CD4-positive, alpha-beta T cell treated with Interleukin-12 subunit alpha and Interleukin-12 subunit beta, for 1 hour (primary cell): Measurements from ENCODE around the gene NTM.

Experiments used
- DNase-seq: peaks from one replicate; pipeline ENCODE4 v3.0.0-alpha.2; 2020

The NTM gene

GRCh38 chr11:131808470-131808869, 438.1 kb downstream of the NTM start:
- DNase-seq = no peak

DNA sequence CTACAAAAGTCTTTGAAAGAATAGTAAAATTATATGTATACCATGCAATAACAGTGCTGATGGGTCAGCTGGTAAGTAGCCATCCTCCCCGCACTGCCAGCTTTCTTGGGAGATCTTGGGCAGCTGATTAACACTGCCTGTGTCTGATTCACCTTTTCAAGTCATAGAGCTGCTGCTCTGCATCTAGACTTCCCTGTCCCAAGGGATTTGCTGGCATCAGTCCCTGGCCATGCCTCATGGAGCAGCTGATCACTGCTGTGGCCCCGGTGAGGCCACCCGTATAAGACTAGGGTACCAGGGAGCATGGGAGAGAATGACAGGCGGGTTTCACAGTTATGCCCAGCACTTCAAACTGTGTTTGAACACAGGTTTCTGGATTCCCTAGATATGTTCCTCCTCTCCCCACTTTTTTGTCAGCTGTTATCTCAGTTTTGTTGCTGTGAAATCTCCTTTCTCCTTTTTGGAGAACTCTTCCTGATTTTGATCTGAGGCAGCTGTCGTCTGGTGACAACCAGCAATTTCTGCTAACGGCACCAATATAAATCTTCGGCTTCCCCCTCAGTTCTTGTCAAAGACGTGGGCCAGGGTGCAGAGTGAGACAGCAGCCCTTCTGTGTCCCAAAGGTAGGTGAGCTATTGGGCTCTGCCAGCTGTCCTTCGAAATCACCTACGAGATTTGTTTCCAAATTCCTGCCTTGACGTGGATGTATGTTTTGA, 438.9 kb downstream of the NTM start:
- no peak for DNase-seq

DNA sequence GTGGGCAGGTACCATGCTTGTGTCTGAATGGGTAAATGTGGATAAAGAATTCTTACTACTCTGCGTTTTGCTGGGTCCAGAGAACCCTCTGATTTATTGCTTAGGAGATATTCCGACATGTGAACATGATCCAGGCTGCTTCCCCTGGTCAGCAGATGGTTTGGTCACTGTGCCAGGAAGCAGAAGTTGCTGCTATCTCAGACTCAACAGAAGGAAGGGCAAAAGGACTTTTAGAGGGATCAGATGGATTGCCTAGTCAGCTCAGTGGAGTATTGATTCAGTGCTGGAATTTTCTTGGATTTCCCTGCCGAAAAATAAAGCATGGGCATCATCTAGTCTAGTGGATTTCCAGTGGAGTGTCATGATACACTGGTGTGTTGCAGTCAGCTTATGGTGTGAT, 440.1 kb downstream of the NTM start:
- no peak for DNase-seq

DNA sequence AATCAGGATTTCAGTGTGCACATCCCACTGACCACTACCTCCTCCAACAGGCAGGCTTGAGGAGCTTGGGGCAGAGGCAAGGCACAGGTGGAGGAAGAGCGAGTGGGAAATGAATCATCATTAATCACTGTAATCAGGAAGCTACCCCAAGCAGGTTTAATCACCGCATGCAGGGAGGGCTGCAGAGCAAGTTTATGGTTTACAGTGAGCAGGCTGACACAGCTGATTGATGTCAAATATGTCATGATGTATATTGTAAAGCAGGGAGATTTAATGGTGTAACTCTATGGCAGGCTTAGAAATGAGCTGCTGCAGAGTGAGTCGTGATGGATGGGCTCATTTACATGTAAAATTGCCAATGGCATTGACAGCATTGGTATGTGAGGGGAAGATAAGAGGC, 441.0 kb downstream of the NTM start:
- DNase-seq = no peak

DNA sequence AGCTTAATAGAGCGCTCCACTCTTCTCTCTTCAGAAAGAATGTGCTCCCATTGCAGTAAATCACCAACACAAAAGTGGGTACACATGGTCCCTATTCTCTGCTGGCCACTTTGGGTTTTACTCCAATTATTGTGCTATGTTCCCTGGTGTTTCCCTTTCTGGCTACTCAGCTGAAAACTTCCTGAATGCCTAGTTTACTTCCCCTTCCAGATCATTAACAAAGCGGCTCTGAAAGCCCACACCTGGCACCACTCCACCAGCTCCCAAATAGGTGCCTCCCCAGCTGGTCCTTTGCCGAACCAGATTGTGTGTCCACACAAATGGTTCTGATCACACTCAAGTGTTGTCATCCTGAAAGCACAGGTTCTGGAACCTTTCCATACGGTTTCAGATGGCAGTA, 443.7 kb downstream of the NTM start:
- no peak for DNase-seq

DNA sequence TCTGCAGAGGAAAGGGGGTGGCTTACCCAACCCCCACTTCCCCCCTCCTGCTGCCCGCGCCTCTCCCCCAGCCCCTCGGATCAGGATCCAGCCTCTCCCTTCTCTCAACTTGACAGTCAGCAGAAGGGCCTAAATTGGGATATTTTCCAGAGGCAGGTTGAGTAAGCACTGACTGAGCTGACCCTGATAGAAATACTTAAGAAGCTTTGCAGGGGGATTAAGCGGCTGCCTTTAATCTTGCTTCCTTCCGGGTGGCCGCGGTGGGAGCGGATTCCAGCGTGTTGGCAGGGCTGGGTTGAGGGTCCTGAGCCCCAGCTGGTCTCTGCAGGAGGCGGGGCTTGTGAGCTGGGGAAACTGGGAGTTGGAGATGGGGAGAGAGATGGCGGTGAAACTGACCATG, 445.2 kb downstream of the NTM start:
- DNase-seq = no peak

- DNase-seq = no peak
These were observed 445.6 kb downstream of the NTM start for GRCh38 chr11:131816051-131816450.

GRCh38 chr11:131817687-131818188, 447.3 kb downstream of the NTM start:
- DNase-seq = no peak

GRCh38 chr11:131819865-131820264, 449.4 kb downstream of the NTM start:
- no peak for DNase-seq

- no peak for DNase-seq
These were observed 452.1 kb downstream of the NTM start for GRCh38 chr11:131822506-131822905.

DNA sequence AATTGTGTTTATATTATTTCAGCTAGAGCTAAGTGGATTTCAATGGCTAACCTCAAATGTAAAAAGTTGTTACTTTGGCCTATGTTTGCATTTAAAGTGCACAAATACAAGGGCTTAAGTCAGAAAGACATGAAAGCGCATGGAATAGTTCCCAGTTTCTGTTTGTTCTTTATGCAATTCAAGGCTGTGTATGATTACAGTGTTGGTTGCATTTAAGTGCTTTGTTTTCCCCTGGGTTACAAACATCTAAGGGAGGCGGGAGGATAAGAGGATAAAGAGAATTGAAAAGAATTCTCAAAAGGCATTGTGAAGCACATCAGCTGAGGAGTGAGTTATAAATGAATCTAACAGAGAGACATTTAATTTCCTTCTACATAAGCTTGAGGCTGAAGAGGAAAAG, 453.4 kb downstream of the NTM start:
- DNase-seq = no peak

GRCh38 chr11:131824771-131825170, 454.4 kb downstream of the NTM start:
- no peak for DNase-seq

DNA sequence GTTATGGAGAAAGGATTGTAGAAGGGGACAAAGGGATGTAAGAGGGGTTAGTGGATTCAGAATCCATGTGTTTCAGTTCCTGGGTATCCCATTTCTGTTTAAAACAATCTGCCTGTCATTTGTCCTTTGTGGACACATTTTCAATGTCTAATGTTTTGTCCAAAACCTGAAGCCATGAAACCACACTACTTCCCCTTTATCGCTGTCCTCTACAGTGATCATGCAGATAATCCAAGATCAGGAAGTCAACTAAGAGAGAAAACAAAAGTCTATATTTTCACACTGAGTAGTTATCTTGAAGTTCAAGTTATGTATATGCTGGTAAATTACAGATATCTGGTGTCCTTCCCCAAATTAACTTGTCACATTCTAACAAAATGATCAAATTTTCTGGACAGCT, 457.0 kb downstream of the NTM start:
- DNase-seq = no peak

GRCh38 chr11:131829725-131830124, 459.3 kb downstream of the NTM start:
- DNase-seq = no peak

DNA sequence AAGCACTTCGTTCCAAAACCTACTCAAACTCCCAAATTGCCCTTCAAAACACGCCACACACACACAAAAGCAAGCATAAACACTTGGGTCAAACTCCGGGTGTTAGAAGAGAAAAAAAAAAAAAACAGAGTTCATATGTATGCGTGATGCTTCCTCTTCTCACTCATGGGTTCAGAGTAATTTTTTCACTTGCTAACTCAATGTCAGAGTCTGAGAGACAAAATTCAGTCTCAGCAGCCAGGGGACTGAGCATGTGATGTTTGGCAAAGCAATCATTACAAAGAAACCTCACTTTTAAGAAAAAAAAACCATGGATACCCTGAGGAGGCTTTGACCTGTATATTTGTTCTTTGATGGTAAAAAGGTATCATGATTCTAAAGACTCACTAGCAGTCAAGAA, 461.7 kb downstream of the NTM start:
- no peak for DNase-seq

DNA sequence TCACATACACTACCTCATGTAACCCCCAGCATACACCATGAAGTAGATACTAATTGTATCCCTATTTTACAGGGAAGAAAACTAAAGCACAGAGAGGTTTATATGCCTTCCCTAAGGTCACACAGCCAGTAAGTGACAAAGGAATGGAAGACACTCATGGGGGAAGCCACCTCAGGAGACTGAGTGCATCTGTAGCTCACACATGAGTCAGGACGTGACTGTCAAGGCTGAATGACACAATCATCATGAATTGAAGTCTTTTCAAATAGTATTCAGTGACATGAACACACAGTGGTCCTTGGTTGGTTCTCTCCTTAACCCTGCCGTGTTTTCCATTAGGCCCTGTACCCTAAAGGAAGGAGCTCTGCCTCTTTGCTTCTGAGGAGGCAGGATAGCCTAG, 463.0 kb downstream of the NTM start:
- no peak for DNase-seq

- DNase-seq = no peak
These were observed 467.1 kb downstream of the NTM start for GRCh38 chr11:131837562-131837961.

- no peak for DNase-seq
These were observed 467.6 kb downstream of the NTM start for GRCh38 chr11:131838016-131838415.

DNA sequence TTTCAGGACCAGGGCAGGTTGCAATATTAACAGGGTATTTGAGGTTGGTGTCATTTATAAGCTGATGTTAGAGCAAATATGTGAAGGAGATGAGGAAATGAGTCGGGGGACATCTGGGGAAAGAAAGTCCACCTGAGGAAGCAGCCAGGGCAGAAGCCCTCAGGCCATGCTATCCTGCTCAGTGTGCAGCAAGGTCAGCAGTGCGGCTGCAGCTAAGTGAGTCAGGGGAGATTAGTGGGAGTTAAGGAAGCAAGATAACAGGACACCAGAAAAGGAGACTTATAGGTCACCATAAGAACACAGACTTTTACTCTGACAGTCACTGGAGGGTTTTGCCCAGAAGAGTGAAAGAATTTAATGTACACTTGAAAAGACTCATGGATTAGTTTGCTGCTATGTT, 468.9 kb downstream of the NTM start:
- DNase-seq = no peak

DNA sequence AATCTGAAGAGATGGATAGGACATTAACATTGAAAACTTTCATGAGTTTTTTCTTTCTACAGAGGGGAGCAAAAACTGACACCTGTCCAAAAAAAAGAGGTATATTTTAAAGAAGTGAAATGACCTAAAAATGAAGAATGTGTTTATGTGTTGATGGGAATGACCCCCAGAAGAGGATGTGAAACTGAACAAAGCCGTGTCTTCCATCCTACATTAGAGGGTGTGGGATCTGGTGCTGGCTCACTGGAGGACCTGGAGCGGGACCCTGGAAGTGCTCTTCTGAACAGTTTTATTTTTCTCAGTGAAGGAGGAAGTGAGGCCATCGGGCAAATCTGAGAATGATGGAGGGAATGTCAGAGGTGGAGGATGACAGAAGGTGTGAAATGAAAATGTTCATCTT, 470.1 kb downstream of the NTM start:
- no peak for DNase-seq

- no peak for DNase-seq
These were observed 470.6 kb downstream of the NTM start for GRCh38 chr11:131841028-131841427.

- DNase-seq = no peak
These were observed 471.7 kb downstream of the NTM start for GRCh38 chr11:131841925-131842635.

GRCh38 chr11:131845255-131845654, 474.8 kb downstream of the NTM start:
- no peak for DNase-seq

- DNase-seq = no peak
These were observed 479.1 kb downstream of the NTM start for GRCh38 chr11:131849485-131849884.

DNA sequence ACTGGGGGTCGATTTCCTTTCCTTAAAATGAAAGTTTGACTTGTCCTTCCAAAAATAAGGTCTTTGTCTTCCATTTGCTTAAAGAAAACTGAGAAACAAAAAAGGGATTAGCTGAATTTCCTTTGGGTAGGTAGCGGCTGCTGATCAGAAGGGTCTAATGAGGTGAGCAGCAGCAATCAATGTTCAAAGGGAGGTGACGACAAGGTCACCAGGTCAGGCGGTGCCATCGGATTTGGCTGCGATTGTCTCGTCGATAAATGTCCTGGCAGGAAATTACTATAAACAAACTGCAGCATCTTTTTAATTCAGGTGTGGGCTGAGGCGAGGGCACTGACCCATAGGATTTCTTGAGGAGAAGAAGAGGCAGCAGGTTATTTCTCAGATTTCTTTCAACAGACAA, 480.1 kb downstream of the NTM start:
- no peak for DNase-seq
